ENCODE data around the gene ATL3.
"Not testable (repeated sequence)": the region's sequence is repeated elsewhere in the genome, so short reads cannot be mapped to it uniquely, and the experiment has no call there.

The ATL3 gene

GRCh38 chr11:63681321-63682065 is 10.3 kb upstream of the ATL3 start, which contains the start of gene RTN3:
Gene RTN3, plus strand, starts transcription at chr11:63681500. Its CDS starts 137 bp downstream, at chr11:63681637.
- peak; percentile 90 to 95 for DNase-seq

- DNase-seq, result no peak
Measured at GRCh38 chr11:63680834-63681320, 9.7 kb upstream of the ATL3 start.

- DNase-seq, result no peak
Measured at GRCh38 chr11:63673579-63673978, 2.4 kb upstream of the ATL3 start.

- DNase-seq, result no peak
Measured at GRCh38 chr11:63672936-63673539, 1.9 kb upstream of the ATL3 start.

- no peak for DNase-seq
Measured at GRCh38 chr11:63672156-63672463, 934 bp upstream of the ATL3 start.

- peak in 1 of 2 donors; percentile 50 for DNase-seq
Measured at GRCh38 chr11:63670433-63671321, 499 bp downstream of the ATL3 start.

GRCh38 chr11:63670096-63670432 is 1.1 kb downstream of the ATL3 start:
- DNase-seq, result no peak

GRCh38 chr11:63667995-63668795 is 3.0 kb downstream of the ATL3 start:
- DNase-seq, result no peak

- DNase-seq, result no peak
Measured at GRCh38 chr11:63666874-63667273, 4.3 kb downstream of the ATL3 start.

- no peak for DNase-seq
Measured at GRCh38 chr11:63663809-63664208, 7.4 kb downstream of the ATL3 start.

- DNase-seq, result no peak
Measured at GRCh38 chr11:63660972-63661371, 10.2 kb downstream of the ATL3 start.

- no peak for DNase-seq
Measured at GRCh38 chr11:63652671-63653070, 18.5 kb downstream of the ATL3 start.

- DNase-seq, result no peak
Measured at GRCh38 chr11:63643205-63643604, 28.0 kb downstream of the ATL3 start.

- no peak for DNase-seq
Measured at GRCh38 chr11:63641727-63642126, 29.4 kb downstream of the ATL3 start.

- DNase-seq, result no peak
Measured at GRCh38 chr11:63639199-63639832, 31.9 kb downstream of the ATL3 start.

GRCh38 chr11:63638436-63638835 is 32.7 kb downstream of the ATL3 start:
- DNase-seq, result not testable (repeated sequence)

GRCh38 chr11:63635762-63636465 is 35.3 kb downstream of the ATL3 start:
- peak in 1 of 2 donors; percentile 51 for DNase-seq

GRCh38 chr11:63629426-63629825 is 41.8 kb downstream of the ATL3 start:
- DNase-seq, result no peak

GRCh38 chr11:63623513-63624140 is 47.5 kb downstream of the ATL3 start:
- no peak for DNase-seq

GRCh38 chr11:63622323-63622722 is 48.9 kb downstream of the ATL3 start:
- no peak for DNase-seq

- DNase-seq, result no peak
Measured at GRCh38 chr11:63621071-63621470, 50.1 kb downstream of the ATL3 start.
